Body of pancreas (tissue), 4 donors: ENCODE results near the gene RYR3. TPM values are rescaled to one million over a fixed set of nuclear protein-coding genes. Genes with fewer than 3 reads are reported as not detected.

Experiments
- ATAC-seq: fragments of 150-250 bp; one replicate; pipeline ENCODE4 v1.9.1; 2016
- DNase-seq, 4 donors: peaks; one replicate each; pipeline ENCODE4 v3.0.0-alpha.2; 2019
- H3K27ac ChIP-seq, 4 donors: fragments of 200-600 bp; sonication (generic); 1 replicate in 3 of 4; 2 replicates in 1 of 4; pipeline versions ENCODE4 v1.5.1 to v1.6.1; 2016 to 2019; ENCODE audit warnings: mild to moderate bottlenecking in 1 of 4, mixed read lengths in 1 of 4, moderate library complexity in 1 of 4
- H3K27me3 ChIP-seq, 2 donors: fragments of 200-600 bp; sonication (generic); one replicate each; pipeline ENCODE4 v1.6.0; 2016; ENCODE audit warnings: mild to moderate bottlenecking in 1 of 2
- H3K36me3 ChIP-seq, 2 donors: fragments of 200-600 bp; sonication (generic); replicated peaks in 1 of 2; 2 replicates each; pipeline ENCODE4 v1.5.1; 2016; ENCODE audit warnings: low read depth in 2 of 2; ENCODE audit not compliant: insufficient read depth in 1 of 2
- H3K4me1 ChIP-seq: fragments of 200-600 bp; sonication (generic); one replicate; pipeline ENCODE4 v1.6.0; 2016
- H3K4me3 ChIP-seq, 2 donors: fragments of 200-600 bp; sonication (generic); 1 replicate in 1 of 2; 2 replicates in 1 of 2; pipeline ENCODE4 v1.5.1; 2016 to 2019
- H3K9me3 ChIP-seq, 3 donors: fragments of 200-600 bp; sonication (generic); 1 replicate in 2 of 3; 2 replicates in 1 of 3; pipeline ENCODE4 v1.5.1; 2016
- POLR2A ChIP-seq, 3 donors: fragments of 450-650 bp; IDR thresholded peaks; one replicate each; pipeline ENCODE4 v1.6.1; 2016; ENCODE audit warnings: antibody characterized with exemption in 3 of 3, mild to moderate bottlenecking in 2 of 3
- WGBS, 2 donors: methylation state at CpG; one replicate each; pipeline ENCODE4 v1.1.5; 2017; 5-methylcytosine and 5-hydroxymethylcytosine counted together
- intact Hi-C: fragments of 100-400 bp; cut with DNase I; formaldehyde crosslinking; loops from one replicate; pipeline ENCODE4 v1.15.1; 2023
- total RNA-seq, 2 donors: library from RNA; depleted of rRNA; stranded (reverse); fragments of >200 nt; gene quantifications; one replicate each; pipeline ENCODE4 v1.1.0, GENCODE V29; 2016
- TF ChIP-seq, protein P1 (sequence below), 7 experiments: fragments of 450-650 bp in 4 of 7; fragments of 200-600 bp in 3 of 7; sonication (generic) in 3 of 7; IDR thresholded peaks; one replicate each; pipeline ENCODE4 v1.5.1; 2016 to 2019; ENCODE audit warnings: antibody characterized with exemption in 7 of 7

Gene RYR3
- total RNA-seq, 2 donors from 2014 or later, result 0.26 to 0.66 TPM

- Histone ChIP-seq H3K9me3 (no peaks in the 10 kb centered on the region), H3K27me3 (no peaks in the 10 kb centered on the region), H3K36me3 (no peaks in the 10 kb centered on the region), H3K27ac (no peak overlapping the region), H3K4me1 (no peaks in the 10 kb centered on the region), H3K4me3 (no peak overlapping the region)
- 36 to 43% methylated on average over 3 of the region's 3 CpGs for WGBS, 2 donors
- ATAC-seq, result no peak
- intact Hi-C loops, result no loop called here
- no peak for DNase-seq
- TF ChIP-seq, protein P1, sequence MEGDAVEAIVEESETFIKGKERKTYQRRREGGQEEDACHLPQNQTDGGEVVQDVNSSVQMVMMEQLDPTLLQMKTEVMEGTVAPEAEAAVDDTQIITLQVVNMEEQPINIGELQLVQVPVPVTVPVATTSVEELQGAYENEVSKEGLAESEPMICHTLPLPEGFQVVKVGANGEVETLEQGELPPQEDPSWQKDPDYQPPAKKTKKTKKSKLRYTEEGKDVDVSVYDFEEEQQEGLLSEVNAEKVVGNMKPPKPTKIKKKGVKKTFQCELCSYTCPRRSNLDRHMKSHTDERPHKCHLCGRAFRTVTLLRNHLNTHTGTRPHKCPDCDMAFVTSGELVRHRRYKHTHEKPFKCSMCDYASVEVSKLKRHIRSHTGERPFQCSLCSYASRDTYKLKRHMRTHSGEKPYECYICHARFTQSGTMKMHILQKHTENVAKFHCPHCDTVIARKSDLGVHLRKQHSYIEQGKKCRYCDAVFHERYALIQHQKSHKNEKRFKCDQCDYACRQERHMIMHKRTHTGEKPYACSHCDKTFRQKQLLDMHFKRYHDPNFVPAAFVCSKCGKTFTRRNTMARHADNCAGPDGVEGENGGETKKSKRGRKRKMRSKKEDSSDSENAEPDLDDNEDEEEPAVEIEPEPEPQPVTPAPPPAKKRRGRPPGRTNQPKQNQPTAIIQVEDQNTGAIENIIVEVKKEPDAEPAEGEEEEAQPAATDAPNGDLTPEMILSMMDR (IDR thresholded peaks at IDR 0.05), result no peak
- no peak for TF ChIP-seq POLR2A (IDR thresholded peaks at IDR 0.05)
Observed at GRCh38 chr15:33654860-33655259, 344.1 kb downstream of the RYR3 start.

DNA sequence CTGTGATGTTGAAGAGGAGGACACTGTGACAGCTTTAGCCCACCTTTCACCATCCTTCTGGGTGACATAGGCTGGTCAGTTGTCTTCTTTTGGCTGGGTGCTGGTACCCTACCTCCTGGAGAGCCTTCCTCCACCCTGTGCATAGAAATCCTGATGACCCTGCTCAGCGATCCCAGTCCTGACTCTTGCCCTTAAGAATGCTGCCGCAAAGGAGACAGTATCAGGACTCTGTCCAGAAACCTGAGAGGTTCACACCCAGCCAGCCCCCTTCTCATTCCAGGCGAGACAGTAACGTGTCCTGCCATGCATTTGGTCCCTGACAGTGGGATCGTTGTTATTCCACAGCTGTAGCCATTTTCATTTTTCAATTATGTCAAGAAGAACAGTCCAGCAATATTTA, 344.7 kb downstream of the RYR3 start:
- Histone ChIP-seq H3K27me3 (no peaks in the 10 kb centered on the region), H3K9me3 (no peaks in the 10 kb centered on the region), H3K27ac (no peak overlapping the region), H3K36me3 (no peaks in the 10 kb centered on the region), H3K4me3 (no peak overlapping the region), H3K4me1 (no peaks in the 10 kb centered on the region)
- intact Hi-C loops, result no loop called here
- TF ChIP-seq, protein P1 (IDR thresholded peaks at IDR 0.05), result no peak
- no peak for TF ChIP-seq POLR2A (IDR thresholded peaks at IDR 0.05)
- ATAC-seq (no peak), DNase-seq (no peak)
- WGBS, 2 donors, result 44 to 48% methylated on average over 5 of the region's 5 CpGs

DNA sequence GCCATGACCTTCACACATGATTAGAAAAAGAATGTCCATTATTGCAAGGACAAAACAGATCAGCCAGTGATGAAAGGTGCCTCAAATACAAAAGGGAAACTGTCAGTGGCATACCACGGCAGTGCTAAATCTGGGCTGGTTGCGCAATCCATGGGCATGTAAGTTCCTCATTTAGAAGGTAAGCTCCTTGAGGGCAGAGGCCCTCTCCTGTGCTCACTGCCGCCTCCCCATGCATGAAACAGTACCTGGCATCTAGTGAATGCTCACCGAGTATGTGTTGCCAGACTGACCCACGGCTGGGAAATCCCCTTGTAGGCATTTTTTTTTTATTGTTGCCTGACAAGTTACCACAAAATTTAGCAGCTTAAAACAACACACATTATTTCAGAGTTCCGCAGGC, 345.4 kb downstream of the RYR3 start:
- Histone ChIP-seq H3K27me3 (no peaks in the 10 kb centered on the region), H3K4me1 (no peaks in the 10 kb centered on the region), H3K4me3 (no peak overlapping the region), H3K36me3 (no peaks in the 10 kb centered on the region), H3K27ac (no peak overlapping the region), H3K9me3 (no peaks in the 10 kb centered on the region)
- intact Hi-C loops, result no loop called here
- DNase-seq (no peak), ATAC-seq (no peak)
- WGBS, 2 donors, result 62 to 77% methylated on average over 6 of the region's 6 CpGs
- TF ChIP-seq POLR2A (IDR thresholded peaks at IDR 0.05), result no peak
- TF ChIP-seq, protein P1 (IDR thresholded peaks at IDR 0.05), result no peak

DNA sequence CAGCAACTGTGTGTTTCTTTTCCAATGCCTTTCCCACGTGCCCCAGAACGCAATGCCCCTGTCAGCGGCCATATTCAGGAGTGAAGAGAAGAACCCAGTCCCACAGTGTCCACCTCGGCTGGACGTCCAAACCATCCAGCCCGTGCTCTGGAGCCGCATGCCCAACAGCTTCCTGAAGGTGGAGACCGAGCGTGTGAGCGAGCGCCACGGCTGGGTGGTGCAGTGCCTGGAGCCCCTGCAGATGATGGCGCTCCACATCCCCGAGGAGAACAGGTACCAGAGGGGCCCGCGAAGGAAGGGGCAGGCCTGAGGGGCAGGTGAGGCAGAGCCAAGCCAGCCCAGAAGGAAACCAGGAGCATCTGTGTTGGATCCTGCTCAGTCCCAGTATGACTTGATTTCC, 349.4 kb downstream of the RYR3 start:
- H3K36me3 ChIP-seq, result no peaks in the 10 kb centered on the region
- intact Hi-C loops, result no loop called here
- no peak overlapping the region for H3K27ac ChIP-seq
- DNase-seq (no peak), ATAC-seq (no peak)
- no peaks in the 10 kb centered on the region for H3K9me3 ChIP-seq
- H3K4me1 ChIP-seq, result no peaks in the 10 kb centered on the region
- no peaks in the 10 kb centered on the region for H3K27me3 ChIP-seq
- WGBS, 2 donors, result 59 to 78% methylated on average over 9 to 15 of the region's 16 CpGs
- TF ChIP-seq, protein P1 (IDR thresholded peaks at IDR 0.05), result no peak
- no peak for TF ChIP-seq POLR2A (IDR thresholded peaks at IDR 0.05)
- H3K4me3 ChIP-seq, result no peak overlapping the region

- Histone ChIP-seq H3K9me3 (no peaks in the 10 kb centered on the region), H3K4me1 (no peaks in the 10 kb centered on the region), H3K4me3 (no peak overlapping the region), H3K27me3 (no peaks in the 10 kb centered on the region), H3K36me3 (no peaks in the 10 kb centered on the region), H3K27ac (no peak overlapping the region)
- DNase-seq (no peak), ATAC-seq (no peak)
- TF ChIP-seq, protein P1 (IDR thresholded peaks at IDR 0.05), result no peak
- no peak for TF ChIP-seq POLR2A (IDR thresholded peaks at IDR 0.05)
- WGBS, 2 donors, result 78 to 91% methylated on average over 11 to 14 of the region's 14 CpGs
- intact Hi-C loops, result no loop called here
Observed at GRCh38 chr15:33662014-33662413, 351.2 kb downstream of the RYR3 start.
